ENCODE results near the gene VEGFB.

VEGFB gene

GRCh38 chr11:64247729-64248531, 13.5 kb downstream of the VEGFB start:
- peak overlapping the region; percentile 90 for H3K27ac ChIP-seq (ENCODE audit: low read depth, low read length, severe bottlenecking)
- no peaks in the 10 kb centered on the region for H3K9me3 ChIP-seq (ENCODE audit: control insufficient read depth, low read length)
- H3K36me3 ChIP-seq (ENCODE audit: control insufficient read depth, insufficient read depth, low read length) = peaks cover 21% of the 10 kb centered on the region
- H3K4me3 ChIP-seq (ENCODE audit: extremely low read depth, insufficient read depth, low read length, poor library complexity, severe bottlenecking) = peak overlapping the region; percentile 59
- H3K4me1 ChIP-seq (ENCODE audit: control insufficient read depth, insufficient read depth, low read length, poor library complexity, severe bottlenecking) = peaks cover 46% of the 10 kb centered on the region
- WGBS, 2 experiments (ENCODE audit: insufficient coverage in 2 of 2) = 33 to 34% methylated on average over 26 of the region's 31 CpGs

- Histone ChIP-seq H3K27ac (ENCODE audit: low read depth, low read length, severe bottlenecking) (no peak overlapping the region), H3K4me1 (ENCODE audit: control insufficient read depth, insufficient read depth, low read length, poor library complexity, severe bottlenecking) (peaks cover 41% of the 10 kb centered on the region), H3K9me3 (ENCODE audit: control insufficient read depth, low read length) (no peaks in the 10 kb centered on the region), H3K36me3 (ENCODE audit: control insufficient read depth, insufficient read depth, low read length) (peaks cover 22% of the 10 kb centered on the region), H3K4me3 (ENCODE audit: extremely low read depth, insufficient read depth, low read length, poor library complexity, severe bottlenecking) (no peak overlapping the region)
- 46 to 70% methylated on average over 4 to 7 of the region's 7 CpGs for WGBS, 2 experiments (ENCODE audit: insufficient coverage in 2 of 2)
These were observed 14.2 kb downstream of the VEGFB start for GRCh38 chr11:64248578-64248977.

- Histone ChIP-seq H3K4me1 (ENCODE audit: control insufficient read depth, insufficient read depth, low read length, poor library complexity, severe bottlenecking) (peaks cover 36% of the 10 kb centered on the region), H3K4me3 (ENCODE audit: extremely low read depth, insufficient read depth, low read length, poor library complexity, severe bottlenecking) (no peak overlapping the region), H3K36me3 (ENCODE audit: control insufficient read depth, insufficient read depth, low read length) (peaks cover 18% of the 10 kb centered on the region), H3K9me3 (ENCODE audit: control insufficient read depth, low read length) (no peaks in the 10 kb centered on the region), H3K27ac (ENCODE audit: low read depth, low read length, severe bottlenecking) (no peak overlapping the region)
- WGBS, 2 experiments (ENCODE audit: insufficient coverage in 2 of 2) = 92 to 100% methylated on average over 1 to 4 of the region's 4 CpGs
These were observed 14.7 kb downstream of the VEGFB start for GRCh38 chr11:64249038-64249437.

DNA sequence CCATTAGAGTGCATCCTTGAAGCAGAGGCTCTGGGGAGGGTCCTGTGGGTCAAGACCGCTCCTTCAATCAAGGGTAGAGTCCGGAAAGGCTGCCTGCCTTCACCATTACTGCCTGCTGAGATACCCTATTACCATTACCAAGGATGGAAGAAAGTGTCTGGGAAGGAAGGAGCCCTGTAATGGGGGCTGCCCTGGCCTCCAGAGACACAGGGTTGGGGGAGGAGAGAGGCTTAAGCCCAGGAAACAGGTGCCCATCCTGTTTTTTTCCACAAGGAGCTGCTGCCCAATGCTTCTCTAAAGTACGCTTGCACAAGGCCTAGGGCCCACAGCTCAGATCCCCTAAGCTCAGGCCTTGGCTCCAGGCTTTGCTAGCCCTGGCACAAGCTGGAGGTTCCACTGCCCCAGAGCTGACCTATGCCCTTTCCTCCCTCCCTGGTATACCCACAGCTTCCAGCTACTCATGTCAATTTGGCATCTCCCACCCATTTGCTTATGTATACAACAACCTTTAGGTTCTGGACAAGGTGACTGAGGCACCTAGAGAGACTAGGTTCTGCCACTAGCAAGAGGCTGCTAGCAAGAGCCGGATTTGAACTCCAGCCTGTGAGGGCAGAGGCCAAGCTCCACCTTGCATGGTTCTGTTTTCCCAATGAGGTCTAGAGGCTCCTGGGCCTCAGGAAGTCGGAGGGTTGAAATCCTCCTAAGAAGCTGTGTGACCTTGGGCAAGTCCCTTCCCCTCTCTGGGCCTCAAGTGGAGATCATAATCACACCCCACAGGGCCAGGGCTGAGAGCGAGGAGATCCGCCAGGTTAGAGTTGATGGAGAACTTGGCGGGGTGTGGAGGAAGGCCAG, 15.4 kb downstream of the VEGFB start:
- peaks cover 17% of the 10 kb centered on the region for H3K36me3 ChIP-seq (ENCODE audit: control insufficient read depth, insufficient read depth, low read length)
- H3K9me3 ChIP-seq (ENCODE audit: control insufficient read depth, low read length) = no peaks in the 10 kb centered on the region
- H3K4me3 ChIP-seq (ENCODE audit: extremely low read depth, insufficient read depth, low read length, poor library complexity, severe bottlenecking) = no peak overlapping the region
- H3K4me1 ChIP-seq (ENCODE audit: control insufficient read depth, insufficient read depth, low read length, poor library complexity, severe bottlenecking) = peaks cover 35% of the 10 kb centered on the region
- H3K27ac ChIP-seq (ENCODE audit: low read depth, low read length, severe bottlenecking) = no peak overlapping the region
- WGBS, 2 experiments (ENCODE audit: insufficient coverage in 2 of 2) = 64 to 87% methylated on average over 6 of the region's 8 CpGs

DNA sequence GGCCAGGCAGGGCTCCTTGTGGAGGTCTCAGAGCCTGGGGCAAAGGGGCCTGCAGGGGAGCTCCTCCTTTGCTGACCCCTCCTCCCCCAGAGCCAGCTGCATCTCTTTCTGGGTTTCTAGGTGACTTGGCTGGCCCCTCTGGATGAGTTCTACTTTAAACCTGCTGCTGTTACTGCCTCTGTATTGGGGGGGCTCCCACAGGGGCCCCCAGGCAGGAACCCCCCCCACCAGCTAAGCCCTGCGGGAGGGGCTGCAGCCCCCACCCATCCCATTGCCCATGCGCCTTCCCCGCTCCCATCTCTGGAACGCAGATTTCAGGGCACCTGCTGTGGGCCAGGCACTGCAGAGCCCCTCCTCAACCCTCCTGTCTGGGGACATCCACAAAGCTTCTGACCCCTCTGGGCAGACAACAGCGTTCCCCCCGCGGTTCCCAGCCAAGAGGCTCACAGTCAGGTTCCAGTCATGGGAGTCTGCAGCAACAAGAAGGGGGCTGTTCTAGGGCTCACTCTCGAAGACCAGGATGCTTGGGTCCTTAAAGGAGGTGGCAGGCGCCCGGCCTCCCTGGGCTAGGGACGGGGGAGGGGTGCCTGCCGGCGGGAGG, 16.1 kb downstream of the VEGFB start:
- 0 to 19% methylated on average over 6 to 12 of the region's 13 CpGs for WGBS, 2 experiments (ENCODE audit: insufficient coverage in 2 of 2)
- peaks cover 20% of the 10 kb centered on the region for H3K36me3 ChIP-seq (ENCODE audit: control insufficient read depth, insufficient read depth, low read length)
- H3K9me3 ChIP-seq (ENCODE audit: control insufficient read depth, low read length) = no peaks in the 10 kb centered on the region
- peaks cover 35% of the 10 kb centered on the region for H3K4me1 ChIP-seq (ENCODE audit: control insufficient read depth, insufficient read depth, low read length, poor library complexity, severe bottlenecking)
- peak overlapping the region; percentile 49 for H3K4me3 ChIP-seq (ENCODE audit: extremely low read depth, insufficient read depth, low read length, poor library complexity, severe bottlenecking)
- H3K27ac ChIP-seq (ENCODE audit: low read depth, low read length, severe bottlenecking) = peak overlapping the region; percentile 41

DNA sequence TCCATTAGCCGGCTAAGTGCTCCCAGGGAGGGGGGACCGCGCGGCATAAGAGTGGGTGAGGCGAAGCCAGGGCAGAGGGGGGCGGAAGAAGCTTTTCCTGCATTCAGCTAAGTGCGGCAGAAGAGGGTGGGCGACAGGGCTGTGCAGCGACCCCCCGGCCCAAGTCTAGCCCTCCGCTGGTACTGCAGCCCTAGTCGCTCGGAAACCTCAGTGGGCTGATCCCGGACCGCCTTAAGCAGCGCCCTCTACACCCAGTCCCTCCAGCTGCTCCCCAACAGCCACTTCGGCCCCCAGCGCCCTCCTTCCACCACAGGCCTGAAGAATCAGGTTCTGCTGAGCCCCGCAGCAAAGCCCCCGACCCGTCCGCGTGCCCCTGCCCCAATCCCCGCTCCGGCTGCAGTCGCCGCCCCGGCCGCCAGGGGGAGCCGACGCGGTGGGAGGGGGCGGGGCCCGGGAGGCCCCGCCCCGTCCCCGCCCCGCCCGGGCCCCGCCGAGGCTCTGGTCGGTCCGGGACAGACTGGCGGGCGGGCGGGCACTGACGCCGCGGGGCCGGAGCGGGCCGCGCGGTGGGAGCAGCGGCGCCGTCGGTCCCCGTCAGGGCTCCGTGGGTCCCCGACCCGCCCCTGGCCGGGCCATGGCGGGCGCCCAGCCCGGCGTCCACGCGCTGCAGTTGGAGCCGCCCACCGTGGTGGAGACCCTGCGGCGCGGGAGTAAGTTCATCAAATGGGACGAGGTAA, 16.8 kb downstream of the VEGFB start, which contains the start of gene PLCB3:
TSS of gene PLCB3 (plus strand) at position 515 of the 737 bp plus-strand sequence. CDS start at position 635, 120 bp downstream.
- Histone ChIP-seq H3K4me3 (ENCODE audit: extremely low read depth, insufficient read depth, low read length, poor library complexity, severe bottlenecking) (peak within 1 kb of the TSS; percentile 78), H3K4me1 (ENCODE audit: control insufficient read depth, insufficient read depth, low read length, poor library complexity, severe bottlenecking) (peaks cover 35% of the 10 kb centered on the region), H3K9me3 (ENCODE audit: control insufficient read depth, low read length) (no peaks in the 10 kb centered on the region), H3K27ac (ENCODE audit: low read depth, low read length, severe bottlenecking) (peak within 1 kb of the TSS; percentile 41), H3K36me3 (ENCODE audit: control insufficient read depth, insufficient read depth, low read length) (peaks cover 26% of the 10 kb centered on the region)
- WGBS, 2 experiments (ENCODE audit: insufficient coverage in 2 of 2) = 1 to 2% methylated on average over 54 to 68 of the region's 75 CpGs

GRCh38 chr11:64251753-64252002, 17.3 kb downstream of the VEGFB start:
- Histone ChIP-seq H3K4me3 (ENCODE audit: extremely low read depth, insufficient read depth, low read length, poor library complexity, severe bottlenecking) (peak overlapping the region; percentile 78), H3K27ac (ENCODE audit: low read depth, low read length, severe bottlenecking) (no peak overlapping the region), H3K36me3 (ENCODE audit: control insufficient read depth, insufficient read depth, low read length) (peaks cover 31% of the 10 kb centered on the region), H3K9me3 (ENCODE audit: control insufficient read depth, low read length) (no peaks in the 10 kb centered on the region), H3K4me1 (ENCODE audit: control insufficient read depth, insufficient read depth, low read length, poor library complexity, severe bottlenecking) (peaks cover 35% of the 10 kb centered on the region)
- 0 to 1% methylated on average over 17 to 18 of the region's 18 CpGs for WGBS, 2 experiments (ENCODE audit: insufficient coverage in 2 of 2)

DNA sequence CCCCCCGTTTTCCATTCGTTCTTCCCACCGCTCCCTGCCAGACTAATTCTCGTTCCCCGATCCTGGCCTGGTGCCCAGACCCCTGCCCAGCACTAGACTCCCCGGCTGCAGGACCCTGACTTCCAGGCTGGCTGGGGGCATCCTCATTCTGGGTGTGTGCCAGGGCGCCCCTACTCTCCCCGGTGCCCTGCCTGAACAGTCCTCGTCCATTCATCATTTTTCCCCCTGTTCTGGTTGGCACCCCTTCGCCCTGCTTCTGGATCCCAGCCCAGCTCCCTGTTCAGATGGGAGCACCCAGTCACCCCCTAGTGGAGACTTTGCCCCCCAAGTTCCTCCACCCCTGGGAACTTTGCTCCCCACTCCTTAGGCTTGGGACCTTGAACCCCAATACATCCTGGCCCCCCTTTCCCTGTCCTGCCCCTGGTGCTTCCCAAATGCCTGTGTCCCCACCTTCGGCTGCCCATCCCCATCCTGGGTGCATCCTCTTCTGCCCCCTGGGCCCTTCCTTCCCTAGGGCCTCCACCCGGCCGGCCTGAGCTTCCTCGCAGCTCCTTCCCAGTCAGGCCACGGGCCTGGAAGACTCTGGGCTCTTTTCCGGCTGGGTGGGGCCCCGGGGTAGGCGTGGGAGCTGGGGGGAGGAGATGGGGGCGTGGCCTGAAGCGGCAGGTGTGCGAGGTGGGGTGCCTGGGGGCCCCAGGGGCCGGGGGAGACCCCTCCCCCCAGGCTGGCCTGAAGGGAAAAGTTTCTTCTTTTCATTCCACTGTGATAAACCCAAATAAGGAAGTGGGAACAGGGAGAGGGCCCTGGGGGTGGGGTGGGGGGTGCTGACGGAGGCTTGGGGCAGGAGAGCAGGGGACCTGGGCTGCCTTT, 17.9 kb downstream of the VEGFB start:
- Histone ChIP-seq H3K9me3 (ENCODE audit: control insufficient read depth, low read length) (no peaks in the 10 kb centered on the region), H3K27ac (ENCODE audit: low read depth, low read length, severe bottlenecking) (no peak overlapping the region), H3K4me3 (ENCODE audit: extremely low read depth, insufficient read depth, low read length, poor library complexity, severe bottlenecking) (peak overlapping the region; percentile 78), H3K4me1 (ENCODE audit: control insufficient read depth, insufficient read depth, low read length, poor library complexity, severe bottlenecking) (peaks cover 35% of the 10 kb centered on the region), H3K36me3 (ENCODE audit: control insufficient read depth, insufficient read depth, low read length) (peaks cover 34% of the 10 kb centered on the region)
- 9 to 21% methylated on average over 9 to 12 of the region's 23 CpGs for WGBS, 2 experiments (ENCODE audit: insufficient coverage in 2 of 2)

GRCh38 chr11:64253043-64253442, 18.7 kb downstream of the VEGFB start:
- Histone ChIP-seq H3K36me3 (ENCODE audit: control insufficient read depth, insufficient read depth, low read length) (peaks cover 42% of the 10 kb centered on the region), H3K4me3 (ENCODE audit: extremely low read depth, insufficient read depth, low read length, poor library complexity, severe bottlenecking) (peak overlapping the region; percentile 78)
- 86 to 87% methylated on average over 8 of the region's 8 CpGs for WGBS, 2 experiments (ENCODE audit: insufficient coverage in 2 of 2)

More at GRCh38 chr11:64253043-64253442, 18.7 kb downstream of the VEGFB start:
- Histone ChIP-seq H3K4me1 (ENCODE audit: control insufficient read depth, insufficient read depth, low read length, poor library complexity, severe bottlenecking) (peaks cover 32% of the 10 kb centered on the region), H3K27ac (ENCODE audit: low read depth, low read length, severe bottlenecking) (no peak overlapping the region), H3K9me3 (ENCODE audit: control insufficient read depth, low read length) (no peaks in the 10 kb centered on the region)

Data from mesodermal cell (in vitro differentiated cells).